ENCODE data around the gene MAP4K5. TPM values are rescaled to one million over a fixed set of nuclear protein-coding genes. Genes with fewer than 3 reads are reported as not detected.

The MAP4K5 gene
- polyA plus RNA-seq, 2 of the 4 experiments (the other 2 are of a cell fraction), result 18.7 to 30.8 TPM

GRCh38 chr14:50530794-50531365 lies 1.5 kb downstream of the MAP4K5 start:
- 83% methylated on average over 8 of the region's 8 CpGs for WGBS (ENCODE audit: missing lambda C conversion rate)
- ChIA-PET POLR2A (no interaction called here), CTCF (no interaction called here)
- ATAC-seq (no peak), FAIRE-seq (no peak), DNase-seq (ENCODE audit: low read depth in 1 of 2, low spot score in 1 of 2) (no peak)
- Histone ChIP-seq H3K9me3 (no peaks in the 10 kb centered on the region), H3K27ac (peak overlapping the region in 1 of 2 experiments; percentile 99; a peak in 4 of 6 replicates), H3K4me1 (peaks cover 42% of the 10 kb centered on the region), H3K4me3 (peak overlapping the region; percentile 83), H3K4me2 (peak overlapping the region; percentile 88)
- TF ChIP-seq HES2 (IDR thresholded peaks at IDR 0.05) (no peak), ZFP36 (IDR thresholded peaks at IDR 0.05; ENCODE audit: borderline replicate concordance, partially characterized antibody) (no peak), RAD21 (conservative IDR thresholded peaks at IDR 0.05 in 1 of 2, IDR thresholded peaks at IDR 0.05 in 1 of 2) (no peak), TFCP2L1 (CRISPR knock-in tag; IDR thresholded peaks at IDR 0.05) (no peak), RFX5 (IDR thresholded peaks at IDR 0.05) (no peak), HEYL (CRISPR knock-in tag; IDR thresholded peaks at IDR 0.05) (no peak)
- TF ChIP-seq, protein P1, sequence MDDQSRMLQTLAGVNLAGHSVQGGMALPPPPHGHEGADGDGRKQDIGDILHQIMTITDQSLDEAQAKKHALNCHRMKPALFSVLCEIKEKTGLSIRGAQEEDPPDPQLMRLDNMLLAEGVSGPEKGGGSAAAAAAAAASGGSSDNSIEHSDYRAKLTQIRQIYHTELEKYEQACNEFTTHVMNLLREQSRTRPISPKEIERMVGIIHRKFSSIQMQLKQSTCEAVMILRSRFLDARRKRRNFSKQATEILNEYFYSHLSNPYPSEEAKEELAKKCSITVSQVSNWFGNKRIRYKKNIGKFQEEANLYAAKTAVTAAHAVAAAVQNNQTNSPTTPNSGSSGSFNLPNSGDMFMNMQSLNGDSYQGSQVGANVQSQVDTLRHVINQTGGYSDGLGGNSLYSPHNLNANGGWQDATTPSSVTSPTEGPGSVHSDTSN (IDR thresholded peaks at IDR 0.05), result no peak

- DNase-seq (ENCODE audit: low read depth in 1 of 2, low spot score in 1 of 2) (no peak), ATAC-seq (no peak), FAIRE-seq (no peak)
- H3K27ac ChIP-seq, result peak overlapping the region in 1 of 2 experiments; percentile 99; a peak in 2 of 6 replicates
- peak overlapping the region; percentile 88 for H3K4me2 ChIP-seq
- 10% methylated on average over 1 of the region's 1 CpG for WGBS (ENCODE audit: missing lambda C conversion rate)
- TF ChIP-seq TP53 (CRISPR knock-in tag; IDR thresholded peaks at IDR 0.05), result no peak
- no peak for TF ChIP-seq SREBF2 (IDR thresholded peaks at IDR 0.05)
- no peak for TF ChIP-seq E2F6 (IDR thresholded peaks at IDR 0.05; ENCODE audit: borderline replicate concordance, low read depth)
- no peak for TF ChIP-seq RCOR1 (IDR thresholded peaks at IDR 0.05; ENCODE audit: low read depth, low read length)
- no peak for TF ChIP-seq RFX5 (IDR thresholded peaks at IDR 0.05)
- TF ChIP-seq EP300 (IDR thresholded peaks at IDR 0.05), result no peak
- no peak for TF ChIP-seq CHD2 (IDR thresholded peaks at IDR 0.05; ENCODE audit: low read length, partially characterized antibody)
- no peak for TF ChIP-seq SMC3 (IDR thresholded peaks at IDR 0.05)
- TF ChIP-seq ZSCAN20 (CRISPR knock-in tag; IDR thresholded peaks at IDR 0.05), result no peak
- no peak for TF ChIP-seq RNF2 (IDR thresholded peaks at IDR 0.05; ENCODE audit: borderline replicate concordance, low read depth)
- no peak for TF ChIP-seq ESRRA (IDR thresholded peaks at IDR 0.05; ENCODE audit: borderline replicate concordance, low read length)
- no peak for TF ChIP-seq BCL3 (IDR thresholded peaks at IDR 0.05)
- TF ChIP-seq POLR2AphosphoS2 (conservative IDR thresholded peaks at IDR 0.05; ENCODE audit: low read length), result no peak
- TF ChIP-seq PHF8 (IDR thresholded peaks at IDR 0.05; ENCODE audit: borderline replicate concordance, low read depth), result no peak
- TF ChIP-seq NPAS2 (CRISPR knock-in tag; IDR thresholded peaks at IDR 0.05; ENCODE audit: borderline replicate concordance), result no peak
- no peak for TF ChIP-seq ZNF302 (CRISPR knock-in tag; IDR thresholded peaks at IDR 0.05)
- H3K9me3 ChIP-seq, result no peaks in the 10 kb centered on the region
- ChIA-PET POLR2A (interaction anchor here (0.6 kb wide), 1 partner anchor 218 kb away, joined by 5 read pairs; the partner anchor contains the start of gene DMAC2L), CTCF (interaction anchor here (2.3 kb wide), 1 partner anchor 210 kb away, joined by 8 read pairs; no protein-coding TSS in a partner anchor)
- H3K4me3 ChIP-seq, result peak overlapping the region; percentile 83; the same call in 1 of the 3 replicates
- peaks cover 42% of the 10 kb centered on the region for H3K4me1 ChIP-seq
These were observed 2.0 kb downstream of the MAP4K5 start for GRCh38 chr14:50530358-50530757.

Measured in A549 (cell line).